HCT116 (cell line): ENCODE results near the gene PREP. TPM values are rescaled to one million over a fixed set of nuclear protein-coding genes. Genes with fewer than 3 reads are reported as not detected.

Source experiments
- ATAC-seq: fragments of 200-7000 bp; cut with Tn5 transposase; 2 replicates; pipeline ENCODE4 v1.9.1; 2020; ENCODE audit warnings: mild to moderate bottlenecking, moderate library complexity
- BruUV-seq: library from RNA; stranded (reverse); fragments of 400-500 nt; replicated peaks from 2 replicates; lab custom pipeline; 2021; lab: Mats Ljungman, UMichigan
- CTCF ChIA-PET: fragments of 300-600 bp; sonication (Branson Sonifier 250); formaldehyde crosslinking; loops from one replicate; lab custom pipeline; 2021; ENCODE audit warnings: antibody characterized with exemption; lab: Charles Lee
- POLR2A ChIA-PET: fragments of 300-600, 350-600 bp; sonication (Branson Sonifier 250); formaldehyde crosslinking; loops from one replicate; lab custom pipeline; 2021; ENCODE audit warnings: antibody characterized with exemption; lab: Charles Lee
- RAD21 ChIA-PET, 2 experiments: fragments of 300-600 bp; sonication (Branson Sonifier 250); formaldehyde crosslinking; loops; one replicate each; lab custom pipeline; 2023; ENCODE audit warnings: low total read pairs in 2 of 2; ENCODE audit not compliant: uncharacterized antibody in 2 of 2, unreplicated experiment in 2 of 2, low non-redundant PET in 1 of 2; lab: Charles Lee
- DNase-seq: peaks from one replicate; pipeline ENCODE4 v3.0.0-alpha.2; 2010; ENCODE audit warnings: low read depth, low spot score
- H2AFZ ChIP-seq: fragments of 200-600 bp; shearing (Covaris generic), sonication (generic); 2 replicates; pipeline ENCODE4 v1.6.1; 2017; ENCODE audit warnings: low read depth, mixed run types, mixed read lengths, antibody characterized with exemption, low read length; ENCODE audit not compliant: poor library complexity, severe bottlenecking
- H3K27ac ChIP-seq: 2 replicates; pipeline ENCODE4 v1.5.1; 2012; ENCODE audit warnings: low read depth, low read length
- H3K27me3 ChIP-seq: fragments of 200-600 bp; sonication (generic); 2 replicates; pipeline ENCODE4 v1.6.1; 2016; ENCODE audit warnings: mixed run types, low read length, mixed read lengths; ENCODE audit not compliant: insufficient read depth
- H3K36me3 ChIP-seq, 2 experiments: fragments of 200-500 bp in 1 of 2; fragments of 200-600 bp in 1 of 2; sonication (Bioruptor generic) in 1 of 2; sonication (generic) in 1 of 2; 2 replicates each; pipeline versions ENCODE4 v1.5.1 to v1.6.1; 2014 to 2016; ENCODE audit warnings: low read length in 2 of 2, inconsistent platforms in 1 of 2, mixed read lengths in 1 of 2, mixed run types in 1 of 2; ENCODE audit not compliant: insufficient read depth in 2 of 2, control insufficient read depth in 1 of 2
- H3K4me1 ChIP-seq, 2 experiments: fragments of 200-600 bp in 1 of 2; sonication (generic) in 1 of 2; 2 replicates each; pipeline versions ENCODE4 v1.5.1 to v1.6.1; 2012 to 2017; ENCODE audit warnings: low read length in 2 of 2, inconsistent platforms in 1 of 2, mild to moderate bottlenecking in 1 of 2, mixed read lengths in 1 of 2, mixed run types in 1 of 2, moderate library complexity in 1 of 2; ENCODE audit not compliant: insufficient read depth in 2 of 2, control insufficient read depth in 1 of 2
- H3K4me2 ChIP-seq: fragments of 200-600 bp; sonication (generic); 2 replicates; pipeline ENCODE4 v1.6.1; 2017; ENCODE audit warnings: mixed run types, low read length, mixed read lengths
- H3K4me3 ChIP-seq, 2 experiments: fragments of 200-600 bp in 1 of 2; sonication (generic) in 1 of 2; replicated peaks in 1 of 2; 2 replicates each; pipeline ENCODE4 v1.5.1; 2011 to 2016; ENCODE audit warnings: low read length in 2 of 2, control low read depth in 1 of 2, low read depth in 1 of 2, mild to moderate bottlenecking in 1 of 2, mixed read lengths in 1 of 2, mixed run types in 1 of 2
- H3K79me2 ChIP-seq: fragments of 200-600 bp; sonication (generic); 2 replicates; pipeline ENCODE4 v1.6.1; 2017; ENCODE audit warnings: mild to moderate bottlenecking, mixed run types, low read length, moderate library complexity, mixed read lengths; ENCODE audit not compliant: insufficient read depth
- H3K9ac ChIP-seq: fragments of 200-600 bp; sonication (generic); 2 replicates; pipeline ENCODE4 v1.6.1; 2016; ENCODE audit warnings: low read length, mixed read lengths
- H3K9me2 ChIP-seq: fragments of 200-600 bp; sonication (generic), shearing (Covaris generic); 2 replicates; pipeline ENCODE4 v1.6.1; 2017; ENCODE audit warnings: mixed run types, mild to moderate bottlenecking, moderate library complexity; ENCODE audit not compliant: insufficient read depth
- H3K9me3 ChIP-seq, 2 experiments: fragments of 200-500 bp in 1 of 2; fragments of 200-600 bp in 1 of 2; sonication (Bioruptor generic) in 1 of 2; sonication (generic) in 1 of 2; 2 replicates each; pipeline ENCODE4 v1.6.1; 2014 to 2017; ENCODE audit warnings: low read length in 2 of 2, mixed read lengths in 2 of 2, inconsistent platforms in 1 of 2, low read depth in 1 of 2, mild to moderate bottlenecking in 1 of 2, mixed run types in 1 of 2, moderate library complexity in 1 of 2; ENCODE audit not compliant: control insufficient read depth in 1 of 2, insufficient read depth in 1 of 2
- H4K20me1 ChIP-seq: fragments of 200-600 bp; sonication (generic), shearing (Covaris generic); 2 replicates; pipeline ENCODE4 v1.6.1; 2017; ENCODE audit warnings: mixed run types, mild to moderate bottlenecking, moderate library complexity; ENCODE audit not compliant: insufficient read depth
- CBX3 ChIP-seq: IDR thresholded peaks from 2 replicates; pipeline ENCODE4 v1.6.1; 2012; ENCODE audit warnings: low read depth
- ELF1 ChIP-seq: IDR thresholded peaks from 2 replicates; pipeline ENCODE4 v1.6.1; 2012; ENCODE audit warnings: low read depth, borderline replicate concordance
- EZH2 ChIP-seq: fragments of 200-600 bp; sonication (generic); IDR thresholded peaks from 2 replicates; pipeline ENCODE4 v1.6.1; 2017; ENCODE audit warnings: antibody characterized with exemption, mixed run types
- EZH2phosphoT487 ChIP-seq: fragments of 200-600 bp; IDR thresholded peaks from 2 replicates; pipeline ENCODE4 v1.6.1; 2018; ENCODE audit warnings: antibody characterized with exemption, borderline replicate concordance
- JUND ChIP-seq: IDR thresholded peaks from 2 replicates; pipeline ENCODE4 v1.6.1; 2012
- MAX ChIP-seq: IDR thresholded peaks from 2 replicates; pipeline ENCODE4 v1.6.1; 2012
- REST ChIP-seq: IDR thresholded peaks from 2 replicates; pipeline ENCODE4 v1.6.1; 2012; ENCODE audit warnings: low read depth
- SIN3A ChIP-seq: IDR thresholded peaks from 2 replicates; pipeline ENCODE4 v1.6.1; 2012; ENCODE audit warnings: low read depth
- SRF ChIP-seq: IDR thresholded peaks from 2 replicates; pipeline ENCODE4 v1.6.1; 2012; ENCODE audit warnings: low read depth
- YY1 ChIP-seq: IDR thresholded peaks from 2 replicates; pipeline ENCODE4 v1.6.1; 2011; ENCODE audit warnings: low read length, low read depth, moderate library complexity, mild to moderate bottlenecking; ENCODE audit not compliant: insufficient replicate concordance; ENCODE audit errors: extremely low read depth
- ZNF274 ChIP-seq: fragments of 200-500 bp; sonication (Bioruptor generic); IDR thresholded peaks from 2 replicates; pipeline ENCODE4 v1.6.1; 2014; ENCODE audit warnings: mild to moderate bottlenecking, low read depth, low read length, inconsistent platforms
- intact Hi-C: fragments of 100-400 bp; cut with micrococcal nuclease; formaldehyde crosslinking; loops from 2 replicates; pipeline ENCODE4 v1.10.0; 2022
- total RNA-seq: library from RNA; stranded (reverse); gene quantifications from one replicate; pipeline ENCODE4 v1.2.1, GENCODE V29; 2021; ENCODE audit not compliant: unreplicated experiment

Gene PREP
- total RNA-seq, 1 experiment from 2014 or later = 53.5 TPM

- Histone ChIP-seq H4K20me1 (no peaks in the 10 kb centered on the region), H3K79me2 (no peaks in the 10 kb centered on the region), H3K9me3 (no peaks in the 10 kb centered on the region), H3K27me3 (no peaks in the 10 kb centered on the region), H2AFZ (no peak overlapping the region), H3K36me3 (no peaks in the 10 kb centered on the region), H3K9ac (no peak overlapping the region), H3K4me2 (no peak overlapping the region), H3K9me2 (0 out of 2 replicates have a peak, but pooled peaks cover 4% of the 10 kb centered on the region), H3K4me3 (no peak overlapping the region), H3K27ac (no peak overlapping the region), H3K4me1 (no peaks in the 10 kb centered on the region)
- no peak for DNase-seq
- no peak for ATAC-seq
- intact Hi-C loops = no loop called here
- ChIA-PET CTCF (no interaction called here), RAD21 (no interaction called here), POLR2A (no interaction called here)
- TF ChIP-seq ZNF274 = no peak
- TF ChIP-seq MAX = no peak
- TF ChIP-seq YY1 = no peak
- TF ChIP-seq REST = no peak
- TF ChIP-seq ELF1 = no peak
- TF ChIP-seq CBX3 = no peak
- no peak for TF ChIP-seq EZH2
- TF ChIP-seq JUND = no peak
- no peak for TF ChIP-seq SRF
- no peak for TF ChIP-seq SIN3A
- TF ChIP-seq EZH2phosphoT487 = no peak
- BruUV-seq = no TSS peak
Measured at GRCh38 chr6:105443941-105444340, 41.1 kb upstream of the PREP start.
